ENCODE results near the gene DHX8. TPM values are rescaled to one million over a fixed set of nuclear protein-coding genes. Genes with fewer than 3 reads are reported as not detected.
"Not testable (repeated sequence)": the region's sequence is repeated elsewhere in the genome, so short reads cannot be mapped to it uniquely, and the experiment has no call there.

Gene DHX8
- total and polyA plus RNA-seq, 2 donors, result 30.6 to 37.4 TPM

DNA sequence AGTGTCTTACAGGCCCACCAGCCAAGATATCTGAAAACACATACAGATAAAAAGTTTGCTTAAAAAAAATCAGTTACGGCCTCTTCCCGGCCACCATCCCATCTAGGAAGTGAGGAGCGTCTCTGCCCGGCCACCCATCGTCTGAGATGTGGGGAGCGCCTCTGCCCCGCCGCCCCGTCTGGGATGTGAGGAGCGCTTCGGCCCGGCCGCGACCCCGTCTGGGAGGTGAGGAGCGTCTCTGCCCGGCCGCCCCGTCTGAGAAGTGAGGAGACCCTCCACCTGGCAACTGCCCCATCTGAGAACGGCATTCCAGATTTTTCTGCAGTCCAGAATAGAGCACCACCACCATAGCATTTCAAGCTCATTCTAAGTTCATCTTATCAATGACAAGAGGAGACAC, 33.0 kb upstream of the DHX8 start:
- H3K4me3 ChIP-seq (ENCODE audit: low read depth, low read length); H3K27ac ChIP-seq (ENCODE audit: low read depth); H3K36me3 ChIP-seq (ENCODE audit: insufficient read depth); DNase-seq (ENCODE audit: extremely low spot score); H3K4me1 ChIP-seq (ENCODE audit: insufficient read depth): not testable (repeated sequence)
- 95% methylated on average over 20 of the region's 20 CpGs for WGBS

DNA sequence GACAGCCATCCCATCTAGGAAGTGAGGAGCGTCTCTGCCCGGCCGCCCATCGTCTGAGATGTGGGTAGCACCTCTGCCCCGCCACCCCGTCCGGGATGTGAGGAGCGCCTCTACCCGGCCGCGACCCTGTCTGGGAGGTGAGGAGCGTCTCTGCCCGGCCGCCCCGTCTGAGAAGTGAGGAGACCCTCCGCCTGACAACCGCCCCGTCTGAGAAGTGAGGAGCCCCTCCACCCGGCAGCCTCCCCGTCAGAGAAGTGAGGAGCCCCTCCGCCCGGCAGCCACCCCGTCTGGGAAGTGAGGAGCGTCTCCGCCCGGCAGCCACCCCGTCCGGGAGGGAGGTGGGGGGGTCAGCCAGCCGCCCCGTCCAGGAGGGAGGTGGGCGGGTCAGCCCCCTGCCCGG, 32.0 kb upstream of the DHX8 start:
- not testable (repeated sequence) for H3K36me3 ChIP-seq (ENCODE audit: insufficient read depth); DNase-seq (ENCODE audit: extremely low spot score); H3K27ac ChIP-seq (ENCODE audit: low read depth); H3K4me1 ChIP-seq (ENCODE audit: insufficient read depth); H3K4me3 ChIP-seq (ENCODE audit: low read depth, low read length)
- 89% methylated on average over 32 of the region's 32 CpGs for WGBS

DNA sequence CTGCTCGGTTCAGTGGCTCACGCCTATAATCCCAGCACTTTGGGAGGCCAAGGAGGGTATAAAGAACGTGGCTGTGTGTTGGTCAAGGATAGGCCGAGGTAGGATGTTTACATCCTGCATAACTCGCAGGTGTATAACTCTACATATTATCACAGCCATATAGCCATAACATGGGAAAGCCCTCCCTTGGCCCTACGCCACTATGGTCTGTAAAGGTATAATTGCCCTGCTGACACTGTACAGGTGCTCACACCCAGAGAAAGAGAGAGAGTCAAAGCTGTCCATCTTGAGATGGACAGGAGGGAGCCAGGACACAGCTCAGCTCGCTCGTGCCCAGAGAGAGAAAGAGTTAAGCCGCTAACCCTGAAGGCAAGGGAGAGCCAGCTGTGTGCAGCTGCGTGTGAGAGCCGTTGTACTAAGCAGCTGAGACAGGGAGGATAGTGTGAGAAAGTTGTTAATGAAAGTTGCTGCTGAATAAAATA, 30.4 kb upstream of the DHX8 start:
- WGBS, result 56% methylated on average over 11 of the region's 11 CpGs
- no peak for DNase-seq (ENCODE audit: extremely low spot score)

DNA sequence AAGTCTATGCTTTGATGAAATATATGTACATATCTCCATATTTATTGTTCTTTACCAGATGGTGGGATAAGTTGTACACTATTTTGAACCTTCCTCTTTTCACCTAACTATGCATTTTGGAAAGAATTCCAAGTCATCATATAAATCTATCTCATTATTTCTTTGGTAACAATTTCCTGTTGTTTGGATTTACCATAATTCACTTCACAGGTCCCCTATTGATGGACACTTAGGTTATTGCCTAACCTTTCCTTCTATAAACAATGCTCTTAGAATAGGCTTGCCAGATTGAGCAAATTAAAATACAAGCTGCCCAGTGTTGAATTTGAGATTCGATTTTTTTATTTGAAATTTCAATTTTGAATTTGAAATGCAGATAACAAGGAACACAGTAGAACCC, 28.9 kb upstream of the DHX8 start:
- WGBS, result 61% methylated on average over 1 of the region's 1 CpG
- H3K36me3 ChIP-seq (ENCODE audit: insufficient read depth), result no peaks in the 10 kb centered on the region
- no peak for DNase-seq (ENCODE audit: extremely low spot score)
- H3K4me3 ChIP-seq (ENCODE audit: low read depth, low read length), result no peak overlapping the region
- H3K27ac ChIP-seq (ENCODE audit: low read depth), result no peak overlapping the region
- no peaks in the 10 kb centered on the region for H3K4me1 ChIP-seq (ENCODE audit: insufficient read depth)

More for the DNA sequence above, 30.4 kb upstream of the DHX8 start:
- H3K4me1 ChIP-seq (ENCODE audit: insufficient read depth), result no peaks in the 10 kb centered on the region
- H3K4me3 ChIP-seq (ENCODE audit: low read depth, low read length), result no peak overlapping the region
- no peaks in the 10 kb centered on the region for H3K36me3 ChIP-seq (ENCODE audit: insufficient read depth)
- no peak overlapping the region for H3K27ac ChIP-seq (ENCODE audit: low read depth)

DNA sequence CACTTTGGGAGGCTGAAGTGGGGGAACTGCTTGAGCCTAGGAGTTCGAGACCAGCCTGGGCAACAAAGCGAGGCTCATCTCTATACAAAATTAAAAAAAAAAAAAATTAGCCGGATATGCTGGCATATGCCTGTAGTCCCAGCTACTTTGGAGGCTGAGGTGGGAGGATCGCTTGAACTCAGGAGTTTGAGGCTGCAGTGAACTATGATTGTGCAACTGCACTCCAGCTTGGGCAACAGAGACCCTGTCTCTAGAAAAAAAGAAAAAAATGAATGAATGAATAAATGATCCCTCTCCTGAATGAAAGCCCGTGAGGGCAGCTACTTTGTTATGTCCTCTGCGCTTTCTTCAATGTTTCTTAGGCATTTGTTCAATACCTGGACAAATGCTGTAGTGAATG, 27.7 kb upstream of the DHX8 start:
- Histone ChIP-seq H3K36me3 (ENCODE audit: insufficient read depth) (no peaks in the 10 kb centered on the region), H3K4me3 (ENCODE audit: low read depth, low read length) (no peak overlapping the region), H3K4me1 (ENCODE audit: insufficient read depth) (no peaks in the 10 kb centered on the region), H3K27ac (ENCODE audit: low read depth) (no peak overlapping the region)
- 94% methylated on average over 6 of the region's 6 CpGs for WGBS
- DNase-seq (ENCODE audit: extremely low spot score), result no peak

DNA sequence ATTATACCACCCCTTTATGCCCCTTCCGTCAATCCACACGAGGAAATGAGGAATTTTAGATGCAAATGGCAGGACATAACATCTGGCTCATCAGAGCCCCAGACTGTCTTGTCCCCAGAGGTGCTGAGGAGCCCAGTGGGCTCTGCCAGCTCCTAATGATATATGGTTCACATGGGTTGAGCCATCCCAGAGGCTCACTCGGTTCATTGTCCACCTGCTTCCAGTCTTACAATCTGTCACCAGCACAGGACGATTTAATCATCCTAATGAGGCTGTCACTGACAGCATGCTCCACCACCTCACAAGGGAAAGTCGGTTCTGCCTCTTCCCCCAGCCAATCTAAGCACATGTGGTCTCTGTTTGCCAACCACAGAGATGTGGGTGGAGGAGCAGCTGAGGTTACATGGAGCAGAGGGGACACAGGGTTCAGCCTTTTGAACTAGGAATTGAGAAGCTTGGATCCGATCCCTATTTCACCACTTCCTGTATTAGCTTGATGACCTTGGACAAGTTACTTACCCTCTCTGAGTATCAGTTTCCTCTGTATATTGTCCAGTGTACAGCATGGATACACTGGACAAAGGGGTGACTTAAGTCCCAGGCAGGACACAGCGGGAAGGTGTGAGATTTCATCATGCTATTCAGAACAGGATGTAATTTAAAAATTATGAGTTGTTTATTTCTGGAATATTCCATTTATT, 27.0 kb upstream of the DHX8 start:
- Histone ChIP-seq H3K36me3 (ENCODE audit: insufficient read depth) (no peaks in the 10 kb centered on the region), H3K4me1 (ENCODE audit: insufficient read depth) (no peaks in the 10 kb centered on the region), H3K4me3 (ENCODE audit: low read depth, low read length) (no peak overlapping the region), H3K27ac (ENCODE audit: low read depth) (no peak overlapping the region)
- 42% methylated on average over 7 of the region's 7 CpGs for WGBS
- DNase-seq (ENCODE audit: extremely low spot score), result no peak

DNA sequence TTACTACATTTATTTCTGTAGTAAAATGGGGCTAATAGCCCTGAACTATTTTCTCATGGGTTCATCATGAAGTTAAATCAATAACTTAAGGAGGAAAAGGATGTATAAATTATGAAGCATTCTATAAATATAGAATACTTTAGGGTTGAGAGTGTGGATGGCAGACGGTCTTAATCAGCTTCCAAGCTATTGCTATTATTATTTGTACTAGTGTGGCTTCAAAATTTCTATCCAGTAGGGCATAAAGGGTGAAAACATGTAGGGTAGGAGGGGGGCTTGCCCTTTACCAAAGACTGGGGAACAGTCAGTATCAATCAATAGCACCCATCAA, 26.4 kb upstream of the DHX8 start:
- H3K27ac ChIP-seq (ENCODE audit: low read depth), result no peak overlapping the region
- H3K4me1 ChIP-seq (ENCODE audit: insufficient read depth), result no peaks in the 10 kb centered on the region
- DNase-seq (ENCODE audit: extremely low spot score), result no peak
- no peak overlapping the region for H3K4me3 ChIP-seq (ENCODE audit: low read depth, low read length)
- H3K36me3 ChIP-seq (ENCODE audit: insufficient read depth), result no peaks in the 10 kb centered on the region
- WGBS, result 59% methylated on average over 1 of the region's 1 CpG

DNA sequence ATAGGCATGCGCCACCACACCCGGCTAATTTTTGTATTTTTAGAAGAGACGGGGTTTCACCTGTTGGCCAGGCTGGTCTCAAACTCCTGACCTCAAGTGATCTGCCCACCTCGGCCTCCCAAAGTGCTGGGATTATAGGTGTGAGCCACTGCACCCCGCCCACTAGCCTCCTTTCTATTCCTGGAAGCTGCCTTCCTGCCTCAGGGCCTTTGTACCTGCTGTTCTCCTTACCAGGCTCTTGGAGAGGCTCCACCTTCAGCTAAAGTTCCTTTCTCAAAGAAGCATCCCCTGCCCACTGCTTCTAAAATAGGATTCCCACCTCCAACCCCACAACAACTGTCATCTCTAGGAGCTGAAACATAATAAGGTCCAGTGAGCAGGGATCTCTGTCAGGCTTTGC, 23.9 kb upstream of the DHX8 start:
- H3K36me3 ChIP-seq (ENCODE audit: insufficient read depth); H3K27ac ChIP-seq (ENCODE audit: low read depth); DNase-seq (ENCODE audit: extremely low spot score); H3K4me1 ChIP-seq (ENCODE audit: insufficient read depth); H3K4me3 ChIP-seq (ENCODE audit: low read depth, low read length): not testable (repeated sequence)
- 93% methylated on average over 5 of the region's 5 CpGs for WGBS

DNA sequence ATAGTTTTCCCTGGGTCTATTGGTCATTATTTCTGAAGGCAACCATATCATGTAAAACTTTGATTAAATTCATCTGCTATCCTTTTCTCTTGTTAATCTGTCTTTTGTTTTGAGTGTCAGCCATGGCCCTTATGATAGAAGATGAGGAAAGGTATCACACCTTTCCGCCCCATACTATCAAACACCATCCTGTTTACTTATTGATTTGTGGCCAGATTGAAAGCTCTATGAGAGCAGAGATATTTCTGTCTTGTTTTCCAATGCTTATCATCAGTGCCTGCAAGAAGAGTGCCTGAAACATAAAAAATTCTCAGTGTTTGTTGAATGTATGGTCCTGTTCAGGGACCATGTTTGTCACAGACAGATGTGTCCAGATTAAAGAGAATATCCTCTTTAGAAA, 22.6 kb upstream of the DHX8 start:
- no peak overlapping the region for H3K4me3 ChIP-seq (ENCODE audit: low read depth, low read length)
- WGBS, result 92% methylated on average over 1 of the region's 1 CpG
- no peak for DNase-seq (ENCODE audit: extremely low spot score)
- no peaks in the 10 kb centered on the region for H3K36me3 ChIP-seq (ENCODE audit: insufficient read depth)
- H3K27ac ChIP-seq (ENCODE audit: low read depth), result no peak overlapping the region
- H3K4me1 ChIP-seq (ENCODE audit: insufficient read depth), result no peaks in the 10 kb centered on the region

DNA sequence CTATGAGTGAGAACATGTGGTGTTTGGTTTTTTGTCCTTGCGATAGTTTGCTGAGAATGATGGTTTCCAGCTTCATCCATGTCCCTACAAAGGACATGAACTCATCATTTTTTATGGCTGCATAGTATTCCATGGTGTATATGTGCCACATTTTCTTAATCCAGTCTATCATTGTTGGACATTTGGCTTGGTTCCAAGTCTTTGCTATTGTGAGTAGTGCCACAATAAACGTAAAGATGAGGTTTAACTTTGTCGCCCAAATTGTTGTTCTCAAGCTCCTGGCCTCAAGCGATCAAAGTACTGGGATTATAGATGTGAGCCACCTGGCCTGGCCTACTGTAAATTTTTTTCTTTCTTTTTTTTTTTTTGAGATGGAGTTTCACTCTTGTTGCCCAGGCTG, 21.2 kb upstream of the DHX8 start:
- H3K4me3 ChIP-seq (ENCODE audit: low read depth, low read length); DNase-seq (ENCODE audit: extremely low spot score); H3K27ac ChIP-seq (ENCODE audit: low read depth); H3K36me3 ChIP-seq (ENCODE audit: insufficient read depth); H3K4me1 ChIP-seq (ENCODE audit: insufficient read depth): not testable (repeated sequence)
- 86% methylated on average over 3 of the region's 4 CpGs for WGBS

DNA sequence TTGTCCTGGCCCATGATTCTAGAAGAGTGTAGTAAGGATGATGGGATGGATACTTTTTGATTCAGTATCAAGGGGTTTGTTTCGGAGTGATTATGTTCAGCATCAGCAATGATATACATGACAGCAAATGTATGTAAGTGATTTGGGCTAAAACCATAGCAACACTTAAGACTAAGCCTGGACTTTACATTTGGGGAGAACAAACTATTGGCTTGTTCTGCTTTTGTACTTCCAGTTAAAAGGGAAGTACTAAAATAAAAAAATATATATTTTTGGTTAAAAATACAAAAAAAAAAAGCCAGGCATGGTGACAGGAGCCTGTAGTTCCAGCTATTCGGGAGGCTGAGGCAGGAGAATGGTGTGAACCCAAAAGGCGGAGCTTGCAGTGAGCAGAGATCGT, 20.5 kb upstream of the DHX8 start:
- no peaks in the 10 kb centered on the region for H3K36me3 ChIP-seq (ENCODE audit: insufficient read depth)
- no peaks in the 10 kb centered on the region for H3K4me1 ChIP-seq (ENCODE audit: insufficient read depth)
- H3K27ac ChIP-seq (ENCODE audit: low read depth), result no peak overlapping the region
- no peak overlapping the region for H3K4me3 ChIP-seq (ENCODE audit: low read depth, low read length)
- WGBS, result 85% methylated on average over 4 of the region's 4 CpGs
- DNase-seq (ENCODE audit: extremely low spot score), result no peak

DNA sequence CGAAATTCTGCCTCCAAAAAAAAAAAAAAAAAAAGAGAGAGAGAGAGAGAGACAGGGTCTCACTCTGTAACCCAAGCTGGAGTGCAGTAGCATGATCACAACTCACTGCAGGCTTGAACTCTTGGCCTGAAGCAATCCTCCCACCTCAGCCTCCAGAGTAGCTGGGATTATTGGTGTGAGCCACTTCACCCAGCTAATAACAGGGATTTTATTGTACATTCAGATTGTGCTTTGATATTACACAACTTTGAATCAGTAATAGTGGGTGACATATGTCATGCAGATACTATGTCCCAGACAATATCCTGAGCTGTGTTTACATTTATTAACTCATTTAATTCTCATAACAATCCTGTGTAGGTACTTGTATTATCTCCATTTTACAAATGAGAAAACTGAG, 19.7 kb upstream of the DHX8 start:
- Histone ChIP-seq H3K36me3 (ENCODE audit: insufficient read depth) (no peaks in the 10 kb centered on the region), H3K4me1 (ENCODE audit: insufficient read depth) (no peaks in the 10 kb centered on the region), H3K4me3 (ENCODE audit: low read depth, low read length) (no peak overlapping the region), H3K27ac (ENCODE audit: low read depth) (no peak overlapping the region)
- WGBS, result 86% methylated on average over 1 of the region's 1 CpG
- no peak for DNase-seq (ENCODE audit: extremely low spot score)

DNA sequence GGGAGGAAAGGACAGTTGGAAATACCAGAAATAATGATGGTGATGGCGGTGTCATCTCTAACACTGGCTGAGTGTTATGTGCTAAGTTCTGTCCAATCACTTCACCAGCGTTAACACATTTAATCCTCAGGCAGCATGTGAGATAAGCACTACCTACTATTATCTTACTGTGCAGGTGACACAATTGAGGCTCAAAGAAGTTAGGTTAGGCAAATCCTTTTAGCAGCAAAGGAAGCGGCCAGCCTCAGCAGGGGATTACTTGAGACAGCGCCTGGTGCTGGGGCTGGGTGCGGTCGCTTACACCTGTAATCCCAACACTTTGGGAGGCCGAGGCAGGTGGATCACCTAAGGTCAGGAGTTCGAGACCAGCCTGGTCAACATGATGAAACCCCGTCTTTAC, 18.7 kb upstream of the DHX8 start:
- Histone ChIP-seq H3K4me3 (ENCODE audit: low read depth, low read length) (no peak overlapping the region), H3K4me1 (ENCODE audit: insufficient read depth) (no peaks in the 10 kb centered on the region), H3K36me3 (ENCODE audit: insufficient read depth) (no peaks in the 10 kb centered on the region), H3K27ac (ENCODE audit: low read depth) (no peak overlapping the region)
- DNase-seq (ENCODE audit: extremely low spot score), result no peak
- 82% methylated on average over 9 of the region's 9 CpGs for WGBS

DNA sequence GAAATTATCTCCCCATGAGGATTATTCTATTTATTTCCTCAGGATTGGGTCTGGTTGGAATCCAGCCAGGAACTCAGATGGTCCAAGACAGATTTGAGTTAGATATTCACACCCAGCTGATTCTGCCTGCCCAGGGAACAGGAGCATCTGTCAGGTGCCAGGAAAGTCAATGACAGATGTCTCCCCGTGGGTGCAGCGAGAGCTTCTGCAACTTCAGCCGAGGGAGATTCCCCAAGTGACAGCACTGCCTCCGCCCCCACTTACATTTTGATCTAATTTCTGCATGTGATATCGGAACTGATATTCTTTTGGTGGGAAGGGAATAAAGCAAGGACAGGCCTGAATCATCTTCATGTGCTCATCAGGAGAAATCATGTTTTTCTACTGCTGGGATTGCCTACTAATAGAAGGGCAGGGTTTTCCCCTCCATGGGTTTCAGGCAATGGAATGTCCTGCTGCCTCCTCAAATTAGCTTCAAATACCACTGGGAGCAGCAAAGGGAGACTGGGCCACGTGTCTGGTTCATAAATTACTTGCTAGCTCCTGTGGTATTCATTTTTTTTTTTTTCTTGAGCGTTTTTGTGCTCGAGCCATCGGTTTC, 15.7 kb upstream of the DHX8 start:
- DNase-seq (ENCODE audit: extremely low spot score), result no peak
- Histone ChIP-seq H3K4me3 (ENCODE audit: low read depth, low read length) (no peak overlapping the region), H3K4me1 (ENCODE audit: insufficient read depth) (no peaks in the 10 kb centered on the region), H3K36me3 (ENCODE audit: insufficient read depth) (no peaks in the 10 kb centered on the region), H3K27ac (ENCODE audit: low read depth) (no peak overlapping the region)
- 48% methylated on average over 9 of the region's 9 CpGs for WGBS

Measured in urinary bladder (tissue), 4 donors.